GM12874 (cell line): ENCODE data around the gene MRPL1.

Experiments
- TF ChIP-seq, protein P1 (sequence below): IDR thresholded peaks from 2 replicates; pipeline ENCODE4 v1.5.1; 2011; ENCODE audit warnings: low read depth, mild to moderate bottlenecking, control low read depth, low read length, moderate library complexity; ENCODE audit not compliant: insufficient read depth

MRPL1 gene

DNA sequence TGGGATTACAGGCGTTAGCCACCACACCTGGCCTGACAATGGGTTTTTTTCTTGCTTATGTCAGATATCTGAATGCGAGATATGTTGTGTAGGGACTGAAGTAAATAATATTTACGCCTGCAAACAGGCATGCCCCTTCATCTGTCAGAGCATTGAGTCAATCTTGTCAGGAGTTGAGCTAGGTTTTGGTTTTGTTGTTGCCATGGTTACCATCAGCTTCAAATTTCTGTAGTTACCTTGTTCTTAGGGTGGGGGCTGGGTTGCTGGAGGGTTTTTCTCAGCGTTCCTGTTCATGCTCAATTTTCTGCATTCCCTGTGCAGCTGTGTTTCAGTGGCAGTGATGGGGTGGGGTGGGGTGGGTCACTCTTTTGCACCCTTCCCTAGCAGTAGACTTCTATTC lies 14.5 kb downstream of the MRPL1 start:
- TF ChIP-seq, protein P1, sequence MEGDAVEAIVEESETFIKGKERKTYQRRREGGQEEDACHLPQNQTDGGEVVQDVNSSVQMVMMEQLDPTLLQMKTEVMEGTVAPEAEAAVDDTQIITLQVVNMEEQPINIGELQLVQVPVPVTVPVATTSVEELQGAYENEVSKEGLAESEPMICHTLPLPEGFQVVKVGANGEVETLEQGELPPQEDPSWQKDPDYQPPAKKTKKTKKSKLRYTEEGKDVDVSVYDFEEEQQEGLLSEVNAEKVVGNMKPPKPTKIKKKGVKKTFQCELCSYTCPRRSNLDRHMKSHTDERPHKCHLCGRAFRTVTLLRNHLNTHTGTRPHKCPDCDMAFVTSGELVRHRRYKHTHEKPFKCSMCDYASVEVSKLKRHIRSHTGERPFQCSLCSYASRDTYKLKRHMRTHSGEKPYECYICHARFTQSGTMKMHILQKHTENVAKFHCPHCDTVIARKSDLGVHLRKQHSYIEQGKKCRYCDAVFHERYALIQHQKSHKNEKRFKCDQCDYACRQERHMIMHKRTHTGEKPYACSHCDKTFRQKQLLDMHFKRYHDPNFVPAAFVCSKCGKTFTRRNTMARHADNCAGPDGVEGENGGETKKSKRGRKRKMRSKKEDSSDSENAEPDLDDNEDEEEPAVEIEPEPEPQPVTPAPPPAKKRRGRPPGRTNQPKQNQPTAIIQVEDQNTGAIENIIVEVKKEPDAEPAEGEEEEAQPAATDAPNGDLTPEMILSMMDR, result no peak

DNA sequence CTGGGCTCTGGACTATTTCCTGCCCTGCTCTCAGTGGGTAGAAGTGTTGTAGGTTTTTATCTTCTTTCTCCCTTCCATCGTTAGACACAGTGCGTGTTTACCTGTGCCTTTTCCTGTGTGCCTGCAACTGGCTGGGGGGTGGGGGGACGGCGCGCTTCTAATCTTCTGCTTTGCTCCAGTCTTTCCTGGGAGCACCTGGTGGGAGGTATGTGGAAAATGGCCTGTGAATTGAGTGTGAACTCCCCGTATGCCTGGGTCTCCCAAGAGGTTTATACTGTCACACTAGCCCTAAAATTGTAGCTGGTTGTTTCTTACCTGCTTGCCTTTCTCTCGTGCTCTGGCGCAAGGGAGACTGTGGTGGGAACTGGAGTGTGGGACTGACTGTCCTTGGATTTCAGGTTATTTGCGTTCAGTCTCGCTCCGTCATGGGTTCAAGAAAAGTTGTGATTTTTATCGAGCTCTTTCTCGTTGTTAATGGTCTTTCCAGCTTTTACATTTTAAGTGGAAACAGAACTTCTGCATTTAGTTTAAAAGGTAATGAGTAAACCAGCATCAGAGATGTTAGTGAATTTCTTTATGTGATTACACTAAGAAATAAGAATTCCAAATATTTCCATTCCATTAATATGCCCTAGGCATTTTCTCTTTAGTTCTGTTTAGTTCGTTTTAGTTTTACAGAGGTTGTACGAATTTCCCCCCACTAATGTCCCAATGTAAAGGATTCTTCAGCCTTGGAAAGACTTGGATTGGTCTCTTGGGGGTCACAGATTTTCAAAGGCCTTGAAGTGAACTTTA lies 15.3 kb downstream of the MRPL1 start:
- TF ChIP-seq, protein P1, result no peak

DNA sequence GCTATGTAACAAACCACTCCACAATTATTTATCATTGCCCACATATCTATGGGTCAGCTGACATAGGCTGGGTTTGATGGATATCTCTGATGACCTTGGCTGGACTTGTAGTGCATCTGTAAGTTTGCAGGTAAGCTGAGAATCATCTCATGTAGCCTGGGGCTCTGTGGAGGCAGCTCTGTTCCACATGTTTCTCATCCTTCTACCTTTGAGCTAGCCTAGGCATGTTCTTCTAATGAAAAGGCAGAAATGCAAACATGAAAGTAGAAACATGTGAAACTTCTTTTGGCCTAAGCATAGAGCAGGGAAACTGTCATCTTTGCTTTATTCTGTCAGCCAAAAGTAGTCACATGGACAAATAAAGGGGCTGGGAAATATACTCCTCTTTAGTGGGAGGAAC lies 18.2 kb downstream of the MRPL1 start:
- TF ChIP-seq, protein P1, result no peak

DNA sequence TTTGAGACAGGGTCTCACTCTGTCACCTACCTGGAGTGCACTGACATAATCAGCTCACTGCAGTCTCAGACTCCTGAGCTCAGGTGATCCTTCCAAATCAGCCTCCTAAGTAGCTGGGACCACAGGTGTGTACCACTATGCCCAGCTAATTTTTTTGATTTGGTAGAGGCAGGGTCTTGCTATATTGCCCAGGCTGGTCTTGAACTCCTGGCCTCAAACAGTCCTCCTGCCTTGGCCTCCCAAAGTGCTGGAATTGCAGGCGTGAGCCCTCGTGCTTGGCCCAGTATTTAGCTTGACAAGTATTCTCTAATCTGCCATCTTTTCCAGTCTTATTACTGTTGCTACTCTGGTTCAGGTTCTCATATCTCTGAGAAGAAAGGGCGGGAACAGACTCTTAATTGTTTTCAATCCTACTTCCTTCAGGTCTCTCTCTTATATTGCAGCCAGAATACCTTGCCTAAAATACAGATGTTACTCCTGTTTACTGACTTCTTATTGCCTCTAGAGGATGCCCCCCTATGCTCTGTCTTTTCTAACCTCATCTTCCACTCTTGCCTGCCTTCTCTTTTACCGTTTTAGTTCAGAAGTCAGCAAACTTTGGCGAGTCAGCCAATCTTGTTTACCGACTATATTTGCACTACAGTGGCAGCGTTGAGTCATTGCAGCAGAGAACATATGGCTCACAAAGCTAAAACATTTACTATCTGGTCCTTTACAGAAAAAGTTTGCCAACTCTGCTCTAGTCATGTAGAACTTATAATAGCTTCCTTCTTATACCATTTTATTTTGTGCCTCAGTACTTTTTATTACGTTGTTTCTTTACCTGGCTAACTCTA lies 19.0 kb downstream of the MRPL1 start:
- TF ChIP-seq, protein P1, result no peak

DNA sequence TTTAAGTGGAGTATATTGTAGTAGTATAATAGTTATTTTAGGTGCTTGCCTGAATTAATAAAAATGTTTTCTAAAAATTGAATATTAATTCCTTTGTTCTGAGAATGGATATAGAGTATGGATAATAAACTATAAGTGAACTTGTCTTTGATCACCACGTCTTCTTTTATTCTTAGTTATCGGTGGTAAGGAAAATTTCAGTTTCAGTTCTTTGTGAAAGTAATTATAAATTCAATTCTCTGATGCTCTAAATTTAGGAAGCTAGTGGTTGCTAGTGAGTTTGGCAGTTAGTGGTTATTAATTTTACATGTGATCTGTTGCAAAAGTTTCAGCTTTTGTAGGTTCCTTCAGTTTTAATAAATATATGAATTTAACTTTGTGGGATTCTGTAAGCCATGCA lies 30.8 kb downstream of the MRPL1 start:
- TF ChIP-seq, protein P1, result no peak

DNA sequence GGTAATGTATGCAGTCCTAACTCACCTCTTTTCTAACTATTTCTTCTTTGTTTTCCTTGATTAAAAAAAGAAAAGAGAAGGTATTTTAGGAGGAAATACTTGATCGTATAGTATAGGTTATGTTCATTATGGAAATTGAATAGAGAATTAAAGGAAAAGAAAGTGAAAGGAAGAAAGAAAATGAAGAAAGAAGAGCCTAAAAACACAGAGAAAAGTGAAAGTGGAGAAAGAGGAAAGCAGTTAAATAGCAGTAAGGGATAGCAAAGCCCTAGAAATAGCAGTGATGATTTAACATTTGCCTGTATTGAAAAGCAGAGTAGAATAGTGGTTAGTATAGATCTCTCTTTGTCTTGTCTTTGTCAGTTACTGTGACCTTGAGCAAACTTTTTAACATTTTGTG lies 37.0 kb downstream of the MRPL1 start:
- TF ChIP-seq, protein P1, result no peak

DNA sequence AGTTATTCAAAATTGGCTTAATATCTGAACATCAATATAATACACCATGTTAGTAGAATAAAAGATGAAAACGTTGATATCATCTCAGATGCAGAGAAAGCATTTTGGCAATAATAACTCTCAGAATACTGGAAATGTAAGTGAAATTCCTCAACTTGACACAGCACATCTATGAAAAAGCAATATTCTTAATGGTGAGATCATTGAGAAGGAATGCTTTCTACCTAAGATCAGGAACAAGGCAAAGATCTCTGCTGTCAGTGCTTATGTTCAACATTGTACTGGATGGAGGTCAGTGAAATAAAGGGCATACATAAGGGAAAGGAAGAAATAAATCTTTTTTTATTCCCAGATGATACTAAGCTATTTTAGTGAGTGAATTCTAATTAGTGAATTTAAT lies 40.6 kb downstream of the MRPL1 start:
- TF ChIP-seq, protein P1, result no peak
